Heart right ventricle (tissue), 16 donors: ENCODE data around the gene MLX. TPM values are rescaled to one million over a fixed set of nuclear protein-coding genes. Genes with fewer than 3 reads are reported as not detected.

Experiments
- ATAC-seq, 8 donors: fragments of 200-7000 bp; cut with Tn5 transposase; one replicate each; pipeline ENCODE4 v1.9.1; 2020; ENCODE audit warnings: mild to moderate bottlenecking in 8 of 8, moderate library complexity in 8 of 8, moderate number of reproducible peaks in 1 of 8
- DNase-seq, 2 donors: peaks; one replicate each; pipeline ENCODE4 v3.0.0-alpha.2; 2020
- H3K27ac ChIP-seq, 10 donors: fragments of 200-600 bp; sonication (generic) in 2 of 10; one replicate each; pipeline versions ENCODE4 v1.5.0 to v1.8.0; 2020 to 2022; ENCODE audit warnings: mild to moderate bottlenecking in 3 of 10
- H3K27me3 ChIP-seq, 7 donors: fragments of 200-600 bp; one replicate each; pipeline ENCODE4 v1.8.0; 2021 to 2022; ENCODE audit warnings: mild to moderate bottlenecking in 2 of 7
- H3K36me3 ChIP-seq, 9 donors: fragments of 200-600 bp; sonication (generic) in 1 of 9; one replicate each; pipeline versions ENCODE4 v1.5.0 to v1.8.0; 2020 to 2022; ENCODE audit warnings: mild to moderate bottlenecking in 2 of 9
- H3K4me1 ChIP-seq, 9 donors: fragments of 200-600 bp; sonication (generic) in 1 of 9; one replicate each; pipeline versions ENCODE4 v1.5.0 to v1.8.0; 2020 to 2022; ENCODE audit warnings: mild to moderate bottlenecking in 4 of 9
- H3K4me3 ChIP-seq, 10 donors: fragments of 200-600 bp; sonication (generic) in 2 of 10; one replicate each; pipeline versions ENCODE4 v1.5.0 to v1.8.0; 2020 to 2022; ENCODE audit warnings: mild to moderate bottlenecking in 7 of 10, moderate library complexity in 2 of 10
- H3K9me3 ChIP-seq, 11 donors: fragments of 200-600 bp in 10 of 11; sonication (generic) in 2 of 11; one replicate each; pipeline versions ENCODE4 v1.5.0 to v1.8.0; 2013 to 2022; ENCODE audit warnings: mild to moderate bottlenecking in 2 of 11, control low read depth in 1 of 11, moderate library complexity in 1 of 11
- CTCF ChIP-seq, 9 donors: fragments of 200-600 bp; sonication (generic) in 2 of 9; IDR thresholded peaks; one replicate each; pipeline versions ENCODE4 v1.5.0 to v1.8.0; 2021 to 2022; ENCODE audit warnings: antibody characterized with exemption in 9 of 9, mild to moderate bottlenecking in 5 of 9, moderate library complexity in 1 of 9
- WGBS, 2 donors: extraction: QIAGEN DNeasy Blood & Tissue Kit; methylation state at CpG; one replicate each; pipeline ENCODE4 v1.1.7; 2013; ENCODE audit warnings: inconsistent platforms in 1 of 2; 5-methylcytosine and 5-hydroxymethylcytosine counted together
- intact Hi-C, 10 donors: fragments of 100-400 bp; cut with DNase I; formaldehyde crosslinking; loops; one replicate each; pipeline versions ENCODE4 v1.11.1 to v1.14.2; 2022
- polyA plus RNA-seq, 2 donors: library from polyadenylated mRNA; stranded (reverse); fragments of 200-250 nt; gene quantifications; one replicate each; pipeline ENCODE4 v1.2.3, GENCODE V29; 2013
- total RNA-seq, 10 donors: library from RNA; stranded (reverse); fragmentation: NEBNext Ultra II Directional in 3 of 10; extraction: Animal tissue kit (Norgen Biotek cat#: 25700) in 3 of 10; gene quantifications; one replicate each; pipeline versions ENCODE4 v1.2.1 to v1.2.4, GENCODE V29; 2021 to 2023
- donor health status: Arrhythmogenic right ventricular cardiomyopathy.
- donor health status: ischemic (EF 13 %, LVEDD 7.1; RV severe dilation, severe dysfunction).
- donor health status: healthy with polysubstance abuse.
- donor health status: DM: no; HTN: yes; CAD: no.
- donor health status: DM: no; HTN: no; CAD: no.
- donor health status: ischemic (EF 25% LVEDD 6.9; RV normal size, moderate dysfunction).
- donor health status: ischemic (EF 25% LVEDD 5.7; RV mildly dilated, moderate dysfunction).
- donor health status: healthy.
- donor health status: DM: yes; HTN: yes; CAD: no.
- donor health status: Ischemic cardiomyopathy.
- donor health status: ischemic (EF 35%, LVEDD 5.7; RV mildly dilated, moderate dysfunction).
- donor health status: nonischemic (EF 11% LVEDD 7.7; RV severe dilation, severe dysfunction).
- donor health status: DM: yes; HTN: yes; CAD: no.
- donor health status: PGD.
- donor health status: ischemic (EF 29% LVEDD 5.4; RV normal size, mild dysfunction).
- donor health status: nonischemic (EF 23%, LVEDD 6.1; RV moderate dilation, normal function).

The MLX gene
- total and polyA plus RNA-seq, 12 donors = 45.7 to 87.2 (median 56.9) TPM

GRCh38 chr17:42577532-42578281 lies 10.8 kb downstream of the MLX start, which contains the start of gene PSMC3IP:
Gene PSMC3IP, minus strand, starts transcription at chr17:42577729. Its CDS starts 43 bp downstream, at chr17:42577686.
- Histone ChIP-seq H3K4me1 (peaks cover 10 to 46% (median 23%) of the 10 kb centered on the region in 9 donors), H3K27me3 (no peaks in the 10 kb centered on the region), H3K36me3 (peaks cover 0 to 79% (median 33%) of the 10 kb centered on the region in 9 donors), H3K4me3 (peak within 1 kb of the TSS; percentile 48 to 86 (median 69)), H3K27ac (peak within 1 kb of the TSS; percentile 33 to 96 (median 94)), H3K9me3 (no peaks in the 10 kb centered on the region)
- peak; percentile 95 to 97 for DNase-seq
- intact Hi-C loops = loop anchor here in 9 of 10 donors (1.0 to 10.0 kb wide), 9 partner anchors 100 to 247 kb away; partner anchors contain the start of genes PLEKHH3 (in 3 of the 9), BECN1 (in 2 of the 9), CCR10 (in 2 of the 9) and CNTNAP1 (in 2 of the 9)
- ATAC-seq = peak; percentile 92 to 98 (median 96)
- 0 to 1% methylated on average over 52 of the region's 52 CpGs for WGBS, 2 donors
- TF ChIP-seq CTCF (IDR thresholded peaks at IDR 0.05) = peak in 7 of 9 donors; percentile 19 to 59 (median 43)

- Histone ChIP-seq H3K36me3 (peaks cover 0 to 79% (median 34%) of the 10 kb centered on the region in 9 donors), H3K27ac (peak overlapping the region; percentile 33 to 96 (median 94)), H3K4me3 (peak overlapping the region; percentile 48 to 86 (median 69)), H3K27me3 (no peaks in the 10 kb centered on the region), H3K4me1 (peaks cover 10 to 40% (median 23%) of the 10 kb centered on the region in 9 donors), H3K9me3 (no peaks in the 10 kb centered on the region)
- TF ChIP-seq CTCF (IDR thresholded peaks at IDR 0.05) = peak; percentile 61 to 79 (median 70)
- peak; percentile 65 to 90 (median 84) for ATAC-seq
- peak; percentile 67 to 75 for DNase-seq
- intact Hi-C loops = loop anchor here in 9 of 10 donors (1.0 to 10.0 kb wide), 9 partner anchors 99 to 246 kb away; partner anchors contain the start of genes PLEKHH3 (in 3 of the 9), BECN1 (in 2 of the 9), CCR10 (in 2 of the 9) and CNTNAP1 (in 2 of the 9)
- WGBS, 2 donors = 0 to 1% methylated on average over 20 of the region's 20 CpGs
Observed at GRCh38 chr17:42578282-42578869, 11.5 kb downstream of the MLX start.

DNA sequence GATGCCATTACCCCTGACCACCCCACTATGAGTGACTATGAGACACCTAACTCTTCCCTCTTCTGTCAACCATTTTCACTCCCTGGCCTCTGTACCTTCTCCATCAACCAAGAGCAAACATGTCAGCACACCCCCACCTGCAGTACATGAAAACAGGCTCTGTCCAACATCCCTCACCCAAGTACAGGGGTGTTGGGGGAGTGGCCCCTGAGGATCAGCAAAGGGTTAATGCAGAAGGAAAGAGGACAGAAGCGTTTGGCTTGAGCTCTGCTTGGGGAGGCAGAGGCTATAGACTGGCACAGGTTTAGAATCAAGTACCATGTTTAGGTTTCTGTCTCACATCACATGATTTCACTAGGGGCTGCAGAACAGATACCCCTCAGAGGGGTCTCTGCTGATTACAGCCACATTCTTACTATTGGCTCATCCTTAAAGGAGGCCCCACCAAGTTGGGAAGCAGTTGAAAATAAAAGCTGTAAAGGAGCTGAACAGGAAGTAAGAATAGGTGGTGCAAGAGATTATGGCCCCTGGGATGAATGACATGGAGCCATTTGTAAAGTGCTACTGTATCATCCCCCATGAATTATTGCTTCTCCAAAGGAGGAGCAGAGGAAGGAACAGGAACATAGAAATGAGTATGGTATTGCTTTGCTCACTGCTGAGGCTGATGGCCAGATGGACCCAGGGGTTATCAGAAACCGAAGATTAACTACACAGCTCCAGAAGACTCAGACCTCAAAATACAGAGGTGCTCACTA lies 13.1 kb downstream of the MLX start:
- ATAC-seq = no peak
- H3K36me3 ChIP-seq = peaks cover 0 to 79% (median 37%) of the 10 kb centered on the region in 9 donors
- 44 to 49% methylated on average over 2 of the region's 2 CpGs for WGBS, 2 donors
- no peak for DNase-seq
- TF ChIP-seq CTCF (IDR thresholded peaks at IDR 0.05) = no peak
- no peaks in the 10 kb centered on the region for H3K27me3 ChIP-seq
- H3K4me1 ChIP-seq = peaks cover 10 to 44% (median 24%) of the 10 kb centered on the region in 9 donors
- intact Hi-C loops = loop anchor here (2.0 to 10.0 kb wide), 8 partner anchors 97 to 245 kb away; partner anchors contain the start of genes CCR10 (in 3 of the 10), CNTNAP1 (in 3 of the 10), PLEKHH3 (in 3 of the 10) and BECN1 (in 2 of the 10)
- no peak overlapping the region for H3K27ac ChIP-seq
- no peaks in the 10 kb centered on the region for H3K9me3 ChIP-seq
- no peak overlapping the region for H3K4me3 ChIP-seq
